HG03159 (cell line): Measurements from ENCODE around the gene CENPM.
A peak's percentile ranks its signal among the peaks of the same experiment; 100 is the strongest.

Experiments
- ATAC-seq: cut with Tn5 transposase; IDR thresholded peaks from one replicate; pipeline ENCODE4 v1.9.1; 2021; ENCODE audit warnings: mild to moderate bottlenecking, moderate library complexity; ENCODE audit not compliant: unreplicated experiment

The CENPM gene

DNA sequence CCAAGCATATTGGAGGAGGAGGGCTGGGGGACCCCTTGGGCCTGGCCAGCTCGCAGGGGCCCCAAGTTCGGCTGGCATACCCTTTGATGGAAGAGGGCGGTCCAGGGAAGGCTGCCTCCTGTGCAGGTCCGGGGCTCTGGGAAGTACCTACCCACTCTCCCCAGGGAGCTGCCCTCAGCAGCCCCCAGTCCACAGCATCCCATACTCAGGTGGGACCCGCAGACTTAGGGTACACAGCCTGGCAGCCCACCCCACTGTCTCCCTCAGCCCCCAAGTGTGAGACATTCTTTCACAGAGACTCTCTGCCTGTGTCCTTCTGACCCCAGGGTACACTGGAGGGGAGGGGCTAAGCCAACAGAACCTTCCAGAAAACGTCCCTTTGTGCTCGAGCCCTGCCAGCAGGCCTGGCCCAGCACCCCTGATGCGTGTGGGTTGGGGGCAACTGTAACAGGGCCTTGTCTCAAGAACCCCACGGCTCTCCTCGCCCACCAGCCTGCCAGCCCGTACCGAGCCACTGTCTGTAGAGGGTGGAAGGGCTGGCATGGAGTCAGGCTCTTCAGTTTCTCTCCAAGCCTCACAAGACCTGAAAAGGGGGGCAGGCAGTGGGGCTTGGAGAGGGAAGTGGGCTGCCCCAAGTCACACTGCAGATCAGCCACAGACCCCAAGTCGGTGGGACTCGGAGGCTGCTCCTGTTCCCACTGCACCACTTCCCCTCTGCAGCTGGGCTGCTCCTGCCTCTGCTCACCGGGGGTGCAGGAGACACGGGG, 13.4 kb downstream of the CENPM start:
- ATAC-seq = no peak

GRCh38 chr22:41932353-41932752, 14.6 kb downstream of the CENPM start:
- ATAC-seq = no peak

- no peak for ATAC-seq
Measured at GRCh38 chr22:41931701-41932269, 15.2 kb downstream of the CENPM start.

DNA sequence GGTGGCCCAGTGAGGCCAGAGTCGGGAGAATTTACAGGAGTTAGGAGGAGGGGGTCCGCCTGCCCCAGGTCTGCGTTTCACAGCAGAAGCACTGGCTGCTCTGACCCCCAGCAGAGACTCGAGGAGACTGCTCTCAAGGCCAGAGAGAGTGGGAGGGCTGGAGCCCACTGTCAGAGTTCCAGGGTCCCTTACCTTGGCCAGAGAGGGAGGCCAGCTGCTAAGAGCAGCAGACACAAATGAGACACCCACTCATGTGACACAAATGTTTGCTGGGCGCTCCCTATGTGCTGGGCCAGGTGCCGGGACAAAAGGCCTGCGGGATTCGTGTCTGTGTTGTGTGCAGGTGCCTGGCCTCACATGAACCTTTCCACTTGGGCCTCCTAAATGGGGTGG, 17.5 kb downstream of the CENPM start:
- ATAC-seq = no peak

DNA sequence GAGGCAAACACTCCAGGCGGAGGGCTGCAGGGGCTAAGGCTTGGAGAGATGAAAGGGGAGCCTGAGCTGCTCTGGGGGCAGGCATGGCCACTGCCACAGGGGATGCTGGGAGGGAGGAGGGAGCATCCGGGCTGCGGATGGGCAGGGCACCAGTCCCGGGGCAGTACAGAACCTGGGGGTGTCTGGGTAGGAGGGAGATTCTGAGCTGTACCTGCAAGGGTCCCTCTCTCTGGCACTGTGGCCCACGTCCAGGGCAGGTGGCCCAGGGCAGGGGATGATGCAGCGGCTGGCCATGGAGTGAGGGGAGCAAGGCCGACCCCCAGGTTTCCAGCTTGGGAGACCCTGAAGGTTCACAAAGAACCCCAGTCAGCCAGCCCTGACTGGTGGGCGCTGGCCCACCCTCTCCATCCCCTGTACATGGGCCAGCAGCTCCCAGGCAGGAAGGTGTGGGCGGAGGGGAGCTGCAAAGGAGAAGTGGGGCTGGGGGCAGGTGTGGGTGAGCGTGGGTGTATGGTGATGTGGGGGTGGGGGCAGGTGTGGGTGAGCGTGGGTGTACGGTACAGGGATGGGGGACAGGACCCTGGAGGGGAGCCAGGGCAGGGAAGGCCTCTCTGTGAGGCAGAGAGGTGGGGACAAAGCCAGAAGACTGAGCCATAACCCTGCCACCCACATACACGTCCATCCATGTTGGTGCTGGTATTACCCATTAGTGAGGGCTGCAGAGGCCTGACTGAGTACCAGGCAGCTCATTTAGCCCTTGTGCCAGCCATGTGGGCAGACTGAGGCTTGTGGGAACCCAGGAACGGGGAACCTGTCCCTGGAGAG, 18.1 kb downstream of the CENPM start:
- no peak for ATAC-seq

GRCh38 chr22:41927813-41928212, 19.1 kb downstream of the CENPM start:
- no peak for ATAC-seq

GRCh38 chr22:41925783-41926460, 21.0 kb downstream of the CENPM start:
- peak; percentile 44 for ATAC-seq

- ATAC-seq = no peak
Measured at GRCh38 chr22:41923595-41924276, 23.2 kb downstream of the CENPM start.

DNA sequence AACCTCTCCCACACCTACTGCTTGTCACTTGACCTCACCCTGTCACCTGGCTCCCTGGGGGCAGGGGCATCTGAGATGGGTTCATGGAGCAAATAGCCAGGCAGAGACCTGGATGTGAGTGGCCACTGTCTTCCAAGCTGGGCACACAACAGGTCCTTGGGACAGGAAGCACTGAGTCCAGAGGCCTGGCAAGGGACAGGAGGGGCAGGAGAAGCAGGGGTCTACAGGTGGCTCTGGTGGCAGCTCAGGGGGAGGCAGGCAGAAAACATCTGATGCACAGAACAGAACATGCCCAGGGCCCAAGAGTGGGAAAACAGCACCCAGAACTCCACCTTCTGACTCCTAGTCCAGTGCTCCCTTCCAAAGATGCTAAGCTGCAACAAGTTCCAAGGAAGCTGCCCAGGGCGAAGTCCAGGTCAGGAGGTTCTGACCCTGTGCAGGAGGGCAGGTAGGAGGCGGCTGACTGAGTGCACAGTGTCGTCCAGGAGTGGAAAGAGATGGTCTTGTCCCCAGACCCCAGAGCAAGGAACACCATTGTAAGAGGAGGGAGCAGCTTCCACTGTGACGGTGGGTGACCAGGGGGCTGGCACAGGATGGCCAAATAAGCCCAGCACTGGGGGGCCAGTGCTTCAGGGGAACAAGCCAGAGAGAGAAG, 23.9 kb downstream of the CENPM start:
- no peak for ATAC-seq

DNA sequence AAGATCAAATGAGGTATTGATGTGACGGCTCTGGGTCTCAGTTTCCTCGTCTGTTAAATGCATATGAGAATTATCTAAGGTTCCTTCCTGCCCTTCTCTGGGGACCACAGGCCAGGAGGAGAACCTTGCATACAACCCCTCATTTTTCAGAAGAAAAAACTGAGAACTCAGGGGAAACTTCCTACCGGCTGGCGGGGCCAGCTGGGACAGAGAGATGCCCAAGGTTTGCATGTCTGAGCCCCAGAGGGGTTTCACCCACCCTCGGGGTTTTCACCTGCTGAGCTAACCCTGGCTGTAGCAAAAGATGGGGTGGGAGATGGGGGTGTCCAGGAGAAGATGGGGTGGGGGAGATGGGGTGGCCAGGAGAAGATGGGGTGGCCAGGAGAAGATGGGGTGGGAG, 24.6 kb downstream of the CENPM start:
- no peak for ATAC-seq

- ATAC-seq = peak; percentile 25
Measured at GRCh38 chr22:41920271-41920976, 26.5 kb downstream of the CENPM start.

DNA sequence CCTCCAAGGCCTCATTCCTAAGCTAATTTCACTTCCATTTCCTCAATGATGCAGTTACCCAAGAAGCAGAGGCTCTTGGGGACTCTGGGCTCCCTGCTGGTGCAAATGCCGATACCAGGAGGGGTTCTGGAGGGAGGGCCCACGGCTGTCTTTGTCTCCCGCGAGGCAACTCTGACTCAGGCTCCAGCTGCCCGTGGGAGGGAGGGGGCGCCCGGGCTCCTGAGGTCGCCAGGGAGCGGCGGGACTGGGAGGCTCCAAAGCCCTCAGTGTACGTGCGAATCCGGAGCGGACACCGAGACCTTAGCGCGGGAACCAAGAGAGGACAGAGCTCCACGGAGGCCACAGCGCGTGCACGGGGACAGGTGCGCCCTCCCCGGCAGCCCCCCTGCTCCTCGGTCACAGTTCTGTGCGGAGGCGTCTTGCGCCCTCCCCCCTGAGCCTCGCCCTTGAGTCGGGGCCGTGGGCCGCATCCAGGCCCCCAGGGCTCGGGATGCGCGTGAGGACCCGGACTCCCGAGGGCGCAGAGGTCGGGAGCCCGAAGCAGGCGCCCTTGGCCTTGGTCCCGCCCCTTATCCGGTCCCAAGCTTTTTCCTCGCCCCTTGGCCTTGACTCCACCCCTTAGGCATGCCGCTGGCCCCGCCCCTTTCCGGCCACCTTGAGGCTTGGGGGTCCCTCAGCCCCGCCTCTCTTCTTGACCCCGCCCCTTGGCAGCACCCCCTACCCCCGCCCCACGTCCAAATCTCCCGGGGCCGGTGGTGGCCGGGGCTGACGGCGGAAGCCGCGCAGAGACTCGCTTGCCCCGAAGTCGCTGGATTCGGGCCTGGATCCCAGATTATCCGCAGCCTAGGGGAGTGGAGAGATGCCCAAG, 27.4 kb downstream of the CENPM start:
- peak; percentile 34 for ATAC-seq

GRCh38 chr22:41917903-41918791, 28.8 kb downstream of the CENPM start:
- no peak for ATAC-seq

DNA sequence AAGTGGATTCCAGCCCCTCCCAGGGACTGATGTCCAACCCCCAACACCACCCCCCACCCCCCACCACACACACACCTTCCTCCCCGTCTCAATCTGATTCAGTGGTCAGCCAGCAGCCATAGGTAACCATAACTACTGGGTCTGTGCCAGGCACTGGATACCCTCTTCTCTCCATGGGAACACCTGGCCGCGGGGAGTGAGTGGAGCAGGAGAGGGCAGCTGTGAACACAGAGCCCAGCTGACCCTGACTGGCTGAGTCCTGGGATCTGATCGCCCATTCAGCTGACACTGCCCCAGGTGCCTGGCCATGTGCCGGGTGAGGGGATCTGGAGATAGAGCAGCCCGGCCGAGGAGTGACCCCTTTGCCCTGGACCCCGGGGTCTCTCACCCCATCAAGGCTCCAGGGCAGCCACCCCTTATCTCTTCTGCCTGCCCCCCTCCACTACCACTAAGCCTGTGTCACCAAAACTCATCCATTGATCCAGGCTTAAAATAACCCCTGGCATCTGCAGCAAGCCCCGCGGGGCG, 29.5 kb downstream of the CENPM start:
- ATAC-seq = no peak

DNA sequence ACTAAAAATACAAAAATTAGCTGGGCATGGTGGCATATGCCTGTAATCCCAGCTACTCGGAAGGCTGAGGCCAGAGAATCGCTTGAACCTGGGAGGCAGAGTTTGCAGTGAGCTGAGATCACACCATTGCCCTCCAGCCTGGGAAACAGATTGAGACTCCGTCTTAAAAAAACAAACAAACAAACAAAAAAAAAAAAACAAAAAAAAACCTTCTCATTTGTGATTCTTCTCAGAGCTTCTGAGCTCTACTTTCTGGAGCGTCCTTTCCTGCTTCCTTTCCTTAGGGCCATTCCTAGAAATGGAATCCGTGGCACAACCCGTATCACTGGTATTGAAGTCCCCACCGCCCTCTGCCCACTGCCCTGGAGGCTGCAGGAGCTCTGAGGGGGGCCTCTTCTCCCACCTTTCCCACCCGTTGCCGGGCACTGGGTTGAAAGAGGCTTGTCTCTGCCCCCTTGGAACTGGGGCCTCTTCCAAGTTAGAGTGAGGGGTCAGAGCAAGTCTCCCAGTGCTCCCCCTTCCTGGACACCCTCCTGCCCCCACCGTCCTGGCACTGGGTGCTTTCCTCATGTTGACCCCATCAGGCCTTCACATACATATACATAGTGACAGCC, 30.1 kb downstream of the CENPM start:
- ATAC-seq = no peak

DNA sequence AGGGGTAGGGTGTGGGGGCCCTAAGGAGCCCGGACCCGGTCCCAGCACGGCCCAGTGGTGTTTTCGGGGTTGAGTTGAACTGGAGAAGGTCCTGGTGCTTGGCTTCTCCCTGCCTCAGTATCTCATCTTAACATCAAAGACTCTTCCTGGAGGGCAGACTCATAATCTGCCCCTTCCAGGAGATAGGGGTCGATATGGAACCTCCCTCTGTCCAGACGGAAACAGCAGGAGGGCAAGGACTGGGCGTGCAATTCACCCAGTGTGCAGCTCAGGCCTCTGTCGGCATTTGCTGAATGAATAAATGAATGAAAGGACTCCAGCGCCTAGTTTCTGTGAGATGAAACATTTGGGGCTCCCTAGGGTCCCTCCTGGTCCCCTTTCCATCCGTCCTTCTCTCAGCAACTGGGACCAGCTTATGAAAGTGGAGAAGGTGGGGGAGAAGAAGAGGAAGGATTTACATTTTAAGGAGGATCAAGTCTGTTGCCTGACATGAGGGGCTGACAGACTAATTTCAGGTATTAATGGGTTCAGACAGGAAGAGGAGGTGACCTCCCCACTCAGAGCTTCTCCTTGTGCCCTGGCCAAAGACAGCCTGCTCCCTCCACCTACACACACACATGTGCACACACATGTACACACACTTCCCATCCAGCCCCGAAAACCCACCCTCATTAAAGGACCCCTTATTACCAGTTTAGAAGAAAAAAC, 31.0 kb downstream of the CENPM start:
- ATAC-seq = no peak
